Measurements from ENCODE around the gene ADRA2A.

ADRA2A gene

GRCh38 chr10:111130471-111130870 is 53.6 kb downstream of the ADRA2A start:
- FAIRE-seq (no peak), DNase-seq (ENCODE audit: insufficient read length, low spot score) (no peak)

All from GM19239 (cell line).